ENCODE data around the gene NACAD. TPM values are rescaled to one million over a fixed set of nuclear protein-coding genes. Genes with fewer than 3 reads are reported as not detected.

The NACAD gene
- total and polyA plus RNA-seq, 2 experiments from 2014 or later, result 1.4 to 3.9 TPM

DNA sequence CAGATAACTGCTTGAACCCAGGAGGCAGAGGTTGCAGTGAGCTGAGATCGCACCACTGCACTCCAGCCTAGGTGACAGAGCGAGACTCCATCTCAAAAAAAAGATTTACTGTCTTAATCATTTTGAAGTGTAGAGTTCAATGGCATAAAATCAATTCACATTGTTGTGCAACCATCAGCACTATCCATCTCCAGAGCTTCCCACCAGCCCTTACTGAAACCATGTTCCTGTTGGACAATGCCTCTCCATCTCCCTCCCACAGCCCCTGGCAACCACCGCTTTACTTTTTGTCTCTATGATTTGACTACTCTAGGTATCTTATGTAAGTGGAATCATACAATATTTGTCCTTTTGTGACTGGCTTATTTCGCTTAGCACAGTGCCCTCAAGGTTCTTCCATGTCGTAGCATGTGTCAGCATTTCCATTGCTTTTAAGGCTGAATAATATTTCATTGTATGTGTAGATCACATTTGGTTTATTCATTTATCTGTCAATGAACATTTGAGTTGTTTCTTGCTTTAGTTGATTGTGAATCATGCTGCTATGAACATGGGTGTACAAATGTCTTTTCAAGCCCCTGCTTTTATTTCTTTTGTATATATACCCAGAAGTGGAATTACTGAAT lies 33.1 kb downstream of the NACAD start:
- Histone ChIP-seq H3K79me2 (peaks cover 20% of the 10 kb centered on the region), H3K9me2 (replicated peaks; ENCODE audit: insufficient read depth) (no peaks in the 10 kb centered on the region)
- no peak for TF ChIP-seq EZH2 (IDR thresholded peaks at IDR 0.05; ENCODE audit: borderline replicate concordance)

DNA sequence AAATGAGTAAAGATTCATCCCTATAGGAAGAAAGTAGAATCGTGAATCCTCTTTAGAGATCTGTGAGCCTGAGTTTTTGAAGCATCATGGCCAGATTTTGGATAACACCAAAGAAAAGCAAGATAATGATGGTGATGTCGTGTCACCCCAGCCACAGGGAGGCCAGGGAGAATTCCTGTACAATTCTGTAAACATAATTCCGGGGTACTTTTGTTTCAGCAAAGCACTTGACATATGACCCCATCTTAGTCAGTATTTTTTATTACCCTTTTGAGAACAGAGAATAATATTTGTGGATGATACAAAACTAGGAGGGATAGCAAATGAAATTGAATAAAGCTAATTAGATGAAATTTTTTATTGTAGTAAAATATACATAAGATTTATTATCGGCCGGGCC lies 33.8 kb downstream of the NACAD start:
- WGBS (ENCODE audit: low lambda C conversion rate, missing lambda C conversion rate), result 94% methylated on average over 5 of the region's 5 CpGs
- Histone ChIP-seq H3K9me2 (replicated peaks; ENCODE audit: insufficient read depth) (no peaks in the 10 kb centered on the region), H4K20me1 (ENCODE audit: insufficient read depth, poor library complexity, severe bottlenecking) (no peaks in the 10 kb centered on the region), H3K4me3 (no peak overlapping the region), H3K4me1 (ENCODE audit: insufficient read depth) (no peaks in the 10 kb centered on the region), H3K27ac (no peak overlapping the region), H3K4me2 (no peak overlapping the region), H3K36me3 (replicated peaks; ENCODE audit: insufficient read depth, low read depth) (no peaks in the 10 kb centered on the region), H2AFZ (no peak overlapping the region), H3K9me3 (ENCODE audit: low read depth) (no peaks in the 10 kb centered on the region), H3K27me3 (no peaks in the 10 kb centered on the region), H3K79me2 (peaks cover 18% of the 10 kb centered on the region)
- no peak for TF ChIP-seq EZH2phosphoT487 (IDR thresholded peaks at IDR 0.05; ENCODE audit: low read depth, severe bottlenecking, unreplicated experiment)
- TF ChIP-seq EZH2 (IDR thresholded peaks at IDR 0.05; ENCODE audit: borderline replicate concordance), result no peak
- no peak for TF ChIP-seq CTCF (IDR thresholded peaks at IDR 0.05; ENCODE audit: poor library complexity)
- no peak for DNase-seq (ENCODE audit: low spot score)

More for the DNA sequence above, 33.1 kb downstream of the NACAD start:
- no peaks in the 10 kb centered on the region for H3K4me1 ChIP-seq (ENCODE audit: insufficient read depth)
- H3K4me2 ChIP-seq, result no peak overlapping the region
- H3K9me3 ChIP-seq (ENCODE audit: low read depth), result no peaks in the 10 kb centered on the region
- H3K27me3 ChIP-seq, result no peaks in the 10 kb centered on the region
- no peak overlapping the region for H2AFZ ChIP-seq
- H3K27ac ChIP-seq, result no peak overlapping the region
- no peaks in the 10 kb centered on the region for H4K20me1 ChIP-seq (ENCODE audit: insufficient read depth, poor library complexity, severe bottlenecking)
- no peak for DNase-seq (ENCODE audit: low spot score)
- H3K36me3 ChIP-seq (replicated peaks; ENCODE audit: insufficient read depth, low read depth), result no peaks in the 10 kb centered on the region
- H3K4me3 ChIP-seq, result no peak overlapping the region
- 98% methylated on average over 5 of the region's 5 CpGs for WGBS (ENCODE audit: low lambda C conversion rate, missing lambda C conversion rate)

DNA sequence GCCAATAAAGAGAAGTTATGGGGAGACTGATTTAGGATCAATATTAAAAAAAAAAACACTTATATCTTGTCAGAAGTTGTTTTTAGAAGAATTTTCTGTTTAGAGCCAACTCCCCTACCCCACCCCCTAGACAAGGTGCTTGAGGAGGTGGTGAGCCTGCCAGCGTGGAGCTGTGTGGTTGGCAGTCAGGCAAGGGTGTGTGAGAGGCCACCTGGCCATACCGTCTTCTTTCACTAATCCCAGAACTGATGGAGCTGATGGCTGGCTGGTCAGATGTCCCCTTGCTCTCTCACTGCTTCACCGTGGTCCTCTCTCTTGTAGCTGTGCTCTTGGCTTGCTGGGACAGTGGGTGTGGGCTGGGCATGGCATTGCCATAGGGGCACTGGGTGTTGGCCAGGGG lies 34.3 kb downstream of the NACAD start:
- H3K4me1 ChIP-seq (ENCODE audit: insufficient read depth), result no peaks in the 10 kb centered on the region
- H3K27me3 ChIP-seq, result no peaks in the 10 kb centered on the region
- no peaks in the 10 kb centered on the region for H3K9me3 ChIP-seq (ENCODE audit: low read depth)
- 100% methylated on average over 3 of the region's 3 CpGs for WGBS (ENCODE audit: low lambda C conversion rate, missing lambda C conversion rate)
- no peaks in the 10 kb centered on the region for H4K20me1 ChIP-seq (ENCODE audit: insufficient read depth, poor library complexity, severe bottlenecking)
- H3K9me2 ChIP-seq (replicated peaks; ENCODE audit: insufficient read depth), result no peaks in the 10 kb centered on the region
- TF ChIP-seq EZH2phosphoT487 (IDR thresholded peaks at IDR 0.05; ENCODE audit: low read depth, severe bottlenecking, unreplicated experiment) (no peak), EZH2 (IDR thresholded peaks at IDR 0.05; ENCODE audit: borderline replicate concordance) (no peak), CTCF (IDR thresholded peaks at IDR 0.05; ENCODE audit: poor library complexity) (no peak)
- H3K79me2 ChIP-seq, result peaks cover 17% of the 10 kb centered on the region
- no peak overlapping the region for H3K4me2 ChIP-seq
- H3K36me3 ChIP-seq (replicated peaks; ENCODE audit: insufficient read depth, low read depth), result no peaks in the 10 kb centered on the region
- H3K4me3 ChIP-seq, result no peak overlapping the region
- no peak for DNase-seq (ENCODE audit: low spot score)
- H3K27ac ChIP-seq, result no peak overlapping the region
- H2AFZ ChIP-seq, result no peak overlapping the region

- 95% methylated on average over 5 of the region's 5 CpGs for WGBS (ENCODE audit: low lambda C conversion rate, missing lambda C conversion rate)
- Histone ChIP-seq H3K27me3 (no peaks in the 10 kb centered on the region), H3K4me1 (ENCODE audit: insufficient read depth) (no peaks in the 10 kb centered on the region), H3K27ac (no peak overlapping the region), H3K79me2 (peaks cover 14% of the 10 kb centered on the region), H3K9me3 (ENCODE audit: low read depth) (no peaks in the 10 kb centered on the region), H3K36me3 (replicated peaks; ENCODE audit: insufficient read depth, low read depth) (no peaks in the 10 kb centered on the region), H4K20me1 (ENCODE audit: insufficient read depth, poor library complexity, severe bottlenecking) (no peaks in the 10 kb centered on the region), H3K4me2 (no peak overlapping the region), H3K4me3 (no peak overlapping the region), H3K9me2 (replicated peaks; ENCODE audit: insufficient read depth) (no peaks in the 10 kb centered on the region), H2AFZ (no peak overlapping the region)
- no peak for TF ChIP-seq CTCF (IDR thresholded peaks at IDR 0.05; ENCODE audit: poor library complexity)
- no peak for TF ChIP-seq EZH2phosphoT487 (IDR thresholded peaks at IDR 0.05; ENCODE audit: low read depth, severe bottlenecking, unreplicated experiment)
- no peak for TF ChIP-seq EZH2 (IDR thresholded peaks at IDR 0.05; ENCODE audit: borderline replicate concordance)
- DNase-seq (ENCODE audit: low spot score), result no peak
These were observed 34.8 kb downstream of the NACAD start for GRCh38 chr7:45053941-45054340.
